HepG2 (cell line): ENCODE measurements around the gene SEMA3F. TPM values are rescaled to one million over a fixed set of nuclear protein-coding genes. Genes with fewer than 3 reads are reported as not detected.

Experiments used
- ATAC-seq: fragments of 200-7000 bp; cut with Tn5 transposase; 3 replicates; pipeline ENCODE4 v1.9.1; 2020; ENCODE audit warnings: mild to moderate bottlenecking, moderate library complexity
- BruUV-seq: library from RNA; stranded (reverse); fragments of 400-500 nt; replicated peaks from 2 replicates; lab custom pipeline; 2021; lab: Mats Ljungman, UMichigan
- CTCF ChIA-PET: fragments of 300-600 bp; formaldehyde crosslinking; extraction: SDS; loops from one replicate; lab custom pipeline; 2021; ENCODE audit warnings: low total read pairs, inconsistent platforms, low intra/inter-chr PET ratio; lab: Yijun Ruan, JAX
- POLR2A ChIA-PET: fragments of 350-600 bp; sonication (Branson Sonifier 250); formaldehyde crosslinking; loops from one replicate; lab custom pipeline; 2020; ENCODE audit warnings: antibody characterized with exemption, inconsistent platforms; lab: Yijun Ruan, JAX
- DNase-seq: peaks from one replicate; pipeline ENCODE4 v3.0.0-alpha.2; 2015; ENCODE audit warnings: low spot score
- FAIRE-seq: peaks from 3 replicates; lab custom pipeline; 2011; peaks lifted over from hg19 to GRCh38; lab: Jason Lieb, UNC
- H2AFZ ChIP-seq: one replicate; pipeline ENCODE4 v1.6.1; 2011; ENCODE audit warnings: low read length, inconsistent platforms
- H3K27ac ChIP-seq: fragments of 300-600 bp; 3 replicates; pipeline ENCODE4 v1.8.0; 2011; ENCODE audit warnings: mixed run types, mild to moderate bottlenecking, mixed read lengths, low read length, inconsistent platforms; ENCODE audit not compliant: insufficient read depth; ENCODE audit errors: extremely low read length
- H3K27me3 ChIP-seq, 2 experiments: fragments of 200-600 bp in 1 of 2; 2 replicates in 1 of 2; 3 replicates in 1 of 2; pipeline versions ENCODE4 v1.6.0 to v1.8.0; 2011; ENCODE audit warnings: low read length in 2 of 2, mild to moderate bottlenecking in 2 of 2, moderate library complexity in 2 of 2, inconsistent platforms in 1 of 2; ENCODE audit not compliant: insufficient read depth in 2 of 2, control insufficient read depth in 1 of 2
- H3K36me3 ChIP-seq, 2 experiments: fragments of 200-600 bp in 1 of 2; replicated peaks in 1 of 2; 2 replicates in 1 of 2; 3 replicates in 1 of 2; pipeline versions ENCODE4 v1.5.1 to v1.8.0; 2011; ENCODE audit warnings: low read length in 2 of 2, inconsistent platforms in 1 of 2; ENCODE audit not compliant: insufficient read depth in 2 of 2, control insufficient read depth in 1 of 2
- H3K4me1 ChIP-seq: 2 replicates; pipeline ENCODE4 v1.5.1; 2012; ENCODE audit warnings: low read length, inconsistent platforms; ENCODE audit not compliant: insufficient read depth
- H3K4me2 ChIP-seq: 2 replicates; pipeline ENCODE4 v1.6.0; 2011; ENCODE audit warnings: low read depth, low read length, inconsistent platforms
- H3K4me3 ChIP-seq, 3 experiments: fragments of 200-600 bp in 1 of 3; sonication (generic), shearing (Covaris generic) in 1 of 3; replicated peaks in 1 of 3; 2 replicates each; pipeline ENCODE4 v1.5.1; 2011 to 2016; ENCODE audit warnings: low read length in 3 of 3, inconsistent platforms in 2 of 3, low read depth in 2 of 3, mild to moderate bottlenecking in 2 of 3, control low read depth in 1 of 3, mixed read lengths in 1 of 3; ENCODE audit not compliant: insufficient read depth in 1 of 3
- H3K79me2 ChIP-seq: one replicate; pipeline ENCODE4 v1.6.1; 2011; ENCODE audit warnings: low read length, inconsistent platforms; ENCODE audit not compliant: insufficient read depth
- H3K9ac ChIP-seq: 2 replicates; pipeline ENCODE4 v1.6.0; 2011; ENCODE audit warnings: mild to moderate bottlenecking, low read depth, low read length, inconsistent platforms; ENCODE audit not compliant: insufficient read depth
- H3K9me3 ChIP-seq: 2 replicates; pipeline ENCODE4 v1.5.1; 2012; ENCODE audit warnings: mild to moderate bottlenecking, low read length
- H4K20me1 ChIP-seq: 2 replicates; pipeline ENCODE4 v1.6.0; 2011; ENCODE audit warnings: inconsistent platforms, mild to moderate bottlenecking, low read length, moderate library complexity; ENCODE audit not compliant: insufficient read depth
- CEBPB ChIP-seq: IDR thresholded peaks from 2 replicates; pipeline ENCODE4 v1.6.1; 2011; ENCODE audit warnings: low read depth, low read length, improper control_type of control experiment, borderline replicate concordance
- CERS6 ChIP-seq: sonication (generic); formaldehyde crosslinking; IDR thresholded peaks from 2 replicates; pipeline ENCODE4 v1.5.0; 2020; ENCODE audit warnings: missing genetic modification reagents
- CSRNP1 ChIP-seq: sonication (generic); formaldehyde crosslinking; IDR thresholded peaks from 2 replicates; pipeline ENCODE4 v1.8.1; 2023; ENCODE audit warnings: mild to moderate bottlenecking, missing genetic modification reagents
- ERF ChIP-seq: IDR thresholded peaks from 2 replicates; pipeline ENCODE4 v1.6.1; 2018; ENCODE audit warnings: missing biosample characterization, missing genetic modification reagents
- KLF12 ChIP-seq: sonication (generic); formaldehyde crosslinking; IDR thresholded peaks from 2 replicates; pipeline ENCODE4 v1.4.0; 2020; ENCODE audit warnings: missing genetic modification reagents, borderline replicate concordance
- MAFG ChIP-seq: sonication (generic); formaldehyde crosslinking; IDR thresholded peaks from 2 replicates; pipeline ENCODE4 v1.5.1; 2020; ENCODE audit warnings: mild to moderate bottlenecking, missing genetic modification reagents
- MLLT10 ChIP-seq: sonication (generic); formaldehyde crosslinking; IDR thresholded peaks from 2 replicates; pipeline ENCODE4 v1.4.0; 2020; ENCODE audit warnings: missing genetic modification reagents
- MTF2 ChIP-seq: sonication (generic); formaldehyde crosslinking; IDR thresholded peaks from 2 replicates; pipeline ENCODE4 v1.5.0; 2020; ENCODE audit warnings: missing genetic modification reagents, borderline replicate concordance
- NFYC ChIP-seq: IDR thresholded peaks from 2 replicates; pipeline ENCODE4 v1.6.1; 2016; ENCODE audit warnings: missing genetic modification reagents, missing compliant biosample characterization
- SMYD3 ChIP-seq: sonication (generic); formaldehyde crosslinking; IDR thresholded peaks from 2 replicates; pipeline ENCODE4 v1.8.1; 2023; ENCODE audit warnings: mild to moderate bottlenecking, missing genetic modification reagents
- SNRNP70 ChIP-seq: fragments of 200-400 bp; formaldehyde crosslinking; IDR thresholded peaks from 2 replicates; pipeline ENCODE4 v1.6.1; 2017; ENCODE audit warnings: mild to moderate bottlenecking, low read depth, low read length, moderate library complexity
- ZMAT3 ChIP-seq: sonication (generic); formaldehyde crosslinking; conservative IDR thresholded peaks from 2 replicates; pipeline ENCODE4 v1.7.0; 2021; ENCODE audit warnings: missing genetic modification reagents
- ZMYM3 ChIP-seq: sonication (generic); formaldehyde crosslinking; IDR thresholded peaks from 2 replicates; pipeline ENCODE4 v1.5.1; 2020; ENCODE audit warnings: mild to moderate bottlenecking, missing genetic modification reagents
- ZNF580 ChIP-seq: IDR thresholded peaks from 2 replicates; pipeline ENCODE4 v1.6.1; 2016; ENCODE audit warnings: low read depth, borderline replicate concordance
- ZNF629 ChIP-seq: sonication (generic); formaldehyde crosslinking; conservative IDR thresholded peaks from 2 replicates; pipeline ENCODE4 v1.5.0; 2020; ENCODE audit warnings: missing genetic modification reagents
- ZNF704 ChIP-seq: sonication (generic); formaldehyde crosslinking; IDR thresholded peaks from 2 replicates; pipeline ENCODE4 v1.8.1; 2023; ENCODE audit warnings: mild to moderate bottlenecking, inconsistent platforms, moderate library complexity, missing genetic modification reagents, borderline replicate concordance
- ZNF788 ChIP-seq: sonication (generic); formaldehyde crosslinking; IDR thresholded peaks from 2 replicates; pipeline ENCODE4 v1.5.0; 2020; ENCODE audit warnings: mild to moderate bottlenecking, missing genetic modification reagents, borderline replicate concordance
- WGBS: methylation state at CpG from one replicate; pipeline ENCODE4 v1.1.6; 2017; ENCODE audit warnings: low lambda C conversion rate; 5-methylcytosine and 5-hydroxymethylcytosine counted together
- in situ Hi-C: cut with HindIII; loops from 2 replicates; pipeline ENCODE4 v1.10.0; 2017; ENCODE audit warnings: low pct_unique_long_range_greater_than_20kb; ENCODE audit not compliant: extremely low pct_ligation_motif_present
- intact Hi-C: fragments of 100-400 bp; cut with micrococcal nuclease; formaldehyde crosslinking; loops from one replicate; pipeline ENCODE4 v1.10.0; 2022; ENCODE audit not compliant: unreplicated experiment
- polyA plus RNA-seq, 8 experiments: library from polyadenylated mRNA; depleted of rRNA in 3 of 8; stranded (reverse) in 7 of 8; unstranded in 1 of 8; fragments of >200 nt; fragmentation: Illumina TruSeq in 4 of 8; extraction: Trizol in 4 of 8; gene quantifications; 2 replicates each; pipeline versions ENCODE4 v1.2.1 to v1.2.3, GENCODE V29; 2011 to 2016; ENCODE audit warnings: low read depth in 4 of 8, missing spikeins in 1 of 8, mixed read lengths in 1 of 8; ENCODE audit not compliant: insufficient read depth in 1 of 8
- total RNA-seq, 5 experiments: library from RNA; depleted of rRNA; stranded (reverse); fragments of >200 nt; fragmentation: Illumina TruSeq; extraction: Trizol; gene quantifications; 2 replicates each; pipeline ENCODE4 v1.2.3, GENCODE V29; 2016; ENCODE audit warnings: low read depth in 1 of 5

SEMA3F gene
- total and polyA plus RNA-seq, 2 of the 13 experiments (the other 11 are each of a cell fraction or from before 2014, with no cell fraction given): 7.6 to 17.2 TPM

- no peak for TF ChIP-seq MAFG (CRISPR knock-in tag)
- TF ChIP-seq KLF12: no peak
- TF ChIP-seq ZNF580 (CRISPR knock-in tag): no peak
- no peak for TF ChIP-seq SMYD3 (CRISPR knock-in tag)
- TF ChIP-seq SNRNP70: no peak
- no peak for TF ChIP-seq ZMAT3 (CRISPR knock-in tag)
- no peak for TF ChIP-seq CEBPB
- 0 out of 2 replicates have a peak, but pooled peaks have one; percentile 26 for TF ChIP-seq ZMYM3 (CRISPR knock-in tag)
- no peak for TF ChIP-seq MLLT10 (CRISPR knock-in tag)
- TF ChIP-seq ZNF629 (CRISPR knock-in tag): peak; percentile 89
- TF ChIP-seq ZNF704 (CRISPR knock-in tag): no peak
- no peak for TF ChIP-seq CERS6 (CRISPR knock-in tag)
These were observed 8.1 kb upstream of the SEMA3F start (continued) for GRCh38 chr3:50147016-50147415.

- Histone ChIP-seq H3K4me2 (no peak overlapping the region), H3K9ac (no peak overlapping the region), H3K79me2 (no peaks in the 10 kb centered on the region), H2AFZ (no peak overlapping the region), H3K4me3 (no peak overlapping the region), H4K20me1 (no peaks in the 10 kb centered on the region), H3K27ac (no peak overlapping the region), H3K36me3 (no peaks in the 10 kb centered on the region), H3K27me3 (peaks cover 0 to 3% of the 10 kb centered on the region in 2 experiments; a peak in 1 of 5 replicates), H3K4me1 (peaks cover 63% of the 10 kb centered on the region), H3K9me3 (no peaks in the 10 kb centered on the region)
- DNase-seq: no peak
- in situ Hi-C loops: no loop called here
- no peak for FAIRE-seq
- BruUV-seq: no TSS peak
- WGBS: 50% methylated on average over 2 of the region's 2 CpGs
- intact Hi-C loops: no loop called here
- ChIA-PET CTCF (no interaction called here), POLR2A (no interaction called here)
- no peak for ATAC-seq
- TF ChIP-seq MTF2 (CRISPR knock-in tag) (no peak), ZNF788 (CRISPR knock-in tag) (no peak), CSRNP1 (no peak), NFYC (CRISPR knock-in tag) (0 out of 2 replicates have a peak, but pooled peaks have one; percentile 16), ERF (CRISPR knock-in tag) (no peak)
These were observed 7.7 kb upstream of the SEMA3F start for GRCh38 chr3:50147447-50147846.
